H1 (cell line): ENCODE results near the gene INPP4A. TPM values are rescaled to one million over a fixed set of nuclear protein-coding genes. Genes with fewer than 3 reads are reported as not detected.

Source experiments
- CTCF ChIA-PET: fragments of 300-600 bp; sonication (Branson Sonifier 250); formaldehyde crosslinking; loops from one replicate; lab custom pipeline; 2021; ENCODE audit not compliant: partially characterized antibody; lab: Charles Lee
- POLR2A ChIA-PET: fragments of 300-600 bp; sonication (Branson Sonifier 250); formaldehyde crosslinking; loops from one replicate; lab custom pipeline; 2021; ENCODE audit warnings: inconsistent platforms; ENCODE audit not compliant: partially characterized antibody; lab: Charles Lee
- DNase-seq, 2 experiments: peaks; one replicate each; pipeline versions ENCODE4 v3.0.0 to v3.0.0-alpha.2; 2010 to 2022; ENCODE audit warnings: low spot score in 2 of 2, low read depth in 1 of 2, mixed read lengths in 1 of 2
- FAIRE-seq: peaks from 2 replicates; lab custom pipeline; 2011; peaks lifted over from hg19 to GRCh38; lab: Jason Lieb, UNC
- H2AFZ ChIP-seq: 2 replicates; pipeline ENCODE4 v1.8.1; 2012; ENCODE audit warnings: low read length, inconsistent platforms
- H2AK5ac ChIP-seq: 2 replicates; pipeline ENCODE4 v1.6.1; 2013; ENCODE audit warnings: low read depth, low read length
- H2BK120ac ChIP-seq: replicated peaks from 2 replicates; pipeline ENCODE3; 2013; ENCODE audit warnings: low read depth, low read length, inconsistent platforms
- H2BK12ac ChIP-seq: 2 replicates; pipeline ENCODE4 v1.6.1; 2013; ENCODE audit warnings: low read depth, low read length
- H2BK15ac ChIP-seq: 2 replicates; pipeline ENCODE4 v1.6.1; 2013; ENCODE audit warnings: low read length
- H2BK20ac ChIP-seq: 2 replicates; pipeline ENCODE4 v1.6.1; 2013; ENCODE audit warnings: low read length
- H2BK5ac ChIP-seq: 2 replicates; pipeline ENCODE4 v1.6.1; 2013; ENCODE audit warnings: low read depth, low read length
- H3K14ac ChIP-seq: 2 replicates; pipeline ENCODE4 v1.6.1; 2013; ENCODE audit warnings: inconsistent platforms; ENCODE audit not compliant: insufficient read length
- H3K18ac ChIP-seq: 2 replicates; pipeline ENCODE4 v1.6.1; 2013; ENCODE audit warnings: low read length; ENCODE audit errors: extremely low read depth
- H3K23ac ChIP-seq: 2 replicates; pipeline ENCODE4 v1.6.1; 2013; ENCODE audit warnings: inconsistent platforms; ENCODE audit not compliant: insufficient read length
- H3K23me2 ChIP-seq: 2 replicates; pipeline ENCODE4 v1.6.1; 2013; ENCODE audit warnings: low read depth, low read length
- H3K27ac ChIP-seq: 2 replicates; pipeline ENCODE4 v1.6.1; 2011; ENCODE audit warnings: low read depth, low read length, inconsistent platforms
- H3K27me3 ChIP-seq, 4 experiments: replicated peaks in 1 of 4; 1 replicate in 1 of 4; 2 replicates in 3 of 4; pipeline versions ENCODE4 v1.6.1 to v1.8.1; 2011 to 2013; ENCODE audit warnings: low read length in 3 of 4, mild to moderate bottlenecking in 3 of 4, inconsistent platforms in 2 of 4, mixed read lengths in 2 of 4, moderate library complexity in 1 of 4; ENCODE audit not compliant: control insufficient read depth in 3 of 4, insufficient read depth in 3 of 4; ENCODE audit errors: extremely low read depth in 1 of 4
- H3K36me3 ChIP-seq, 4 experiments: 2 replicates each; pipeline versions ENCODE4 v1.6.1 to v1.8.1; 2011 to 2013; ENCODE audit warnings: mild to moderate bottlenecking in 4 of 4, low read length in 3 of 4, moderate library complexity in 2 of 4, control low read depth in 1 of 4, inconsistent platforms in 1 of 4; ENCODE audit not compliant: insufficient read depth in 4 of 4, control insufficient read depth in 2 of 4
- H3K4ac ChIP-seq: replicated peaks from 2 replicates; pipeline ENCODE3; 2013; ENCODE audit warnings: low read length, low read depth, mixed read lengths, inconsistent platforms; ENCODE audit not compliant: insufficient read length
- H3K4me1 ChIP-seq, 4 experiments: replicated peaks in 1 of 4; 1 replicate in 1 of 4; 2 replicates in 3 of 4; pipeline versions ENCODE4 v1.6.1 to v1.8.1; 2011 to 2013; ENCODE audit warnings: low read length in 3 of 4, inconsistent platforms in 2 of 4, mixed read lengths in 1 of 4; ENCODE audit not compliant: insufficient read depth in 4 of 4, control insufficient read depth in 3 of 4
- H3K4me2 ChIP-seq, 2 experiments: 2 replicates each; pipeline versions ENCODE4 v1.6.1 to v1.8.1; 2011 to 2013; ENCODE audit warnings: low read depth in 2 of 2, low read length in 2 of 2, control low read depth in 1 of 2, inconsistent platforms in 1 of 2, mild to moderate bottlenecking in 1 of 2; ENCODE audit not compliant: insufficient read depth in 1 of 2
- H3K4me3 ChIP-seq, 4 experiments: fragments of 200-600, 300-600 bp in 1 of 4; sonication (generic), shearing (Covaris generic), sonication (Bioruptor Twin) in 1 of 4; 2 replicates each; pipeline versions ENCODE4 v1.5.1 to v1.8.1; 2011 to 2016; ENCODE audit warnings: low read length in 4 of 4, low read depth in 3 of 4, control low read depth in 2 of 4, inconsistent platforms in 2 of 4, mild to moderate bottlenecking in 2 of 4, mixed read lengths in 1 of 4, moderate library complexity in 1 of 4; ENCODE audit not compliant: insufficient read depth in 2 of 4; ENCODE audit errors: extremely low read depth in 1 of 4
- H3K56ac ChIP-seq: replicated peaks from 2 replicates; pipeline ENCODE3; 2013; ENCODE audit warnings: low read depth, mild to moderate bottlenecking, mixed read lengths, low read length, inconsistent platforms; ENCODE audit not compliant: insufficient read length
- H3K79me1 ChIP-seq: 2 replicates; pipeline ENCODE4 v1.6.1; 2013; ENCODE audit warnings: low read depth, low read length, control low read depth
- H3K79me2 ChIP-seq, 2 experiments: 2 replicates each; pipeline versions ENCODE4 v1.6.1 to v1.8.1; 2012 to 2013; ENCODE audit warnings: low read length in 2 of 2, mild to moderate bottlenecking in 2 of 2, inconsistent platforms in 1 of 2; ENCODE audit not compliant: insufficient read depth in 2 of 2, control insufficient read depth in 1 of 2
- H3K9ac ChIP-seq, 4 experiments: replicated peaks in 1 of 4; 1 replicate in 1 of 4; 2 replicates in 3 of 4; pipeline versions ENCODE4 v1.6.1 to v1.8.1; 2011 to 2013; ENCODE audit warnings: low read depth in 3 of 4, low read length in 3 of 4, control low read depth in 2 of 4, mild to moderate bottlenecking in 2 of 4, moderate library complexity in 2 of 4, inconsistent platforms in 1 of 4; ENCODE audit errors: extremely low read depth in 1 of 4
- H3K9me3 ChIP-seq, 2 experiments: 2 replicates each; pipeline versions ENCODE4 v1.6.1 to v1.8.1; 2012 to 2013; ENCODE audit warnings: mild to moderate bottlenecking in 2 of 2, moderate library complexity in 2 of 2, control low read depth in 1 of 2, inconsistent platforms in 1 of 2, low read depth in 1 of 2, low read length in 1 of 2, mixed read lengths in 1 of 2; ENCODE audit not compliant: insufficient read depth in 2 of 2
- H4K20me1 ChIP-seq, 2 experiments: replicated peaks in 1 of 2; 2 replicates each; pipeline versions ENCODE3 to v1.8.1; 2011 to 2013; ENCODE audit warnings: inconsistent platforms in 2 of 2, low read length in 2 of 2, mild to moderate bottlenecking in 1 of 2; ENCODE audit not compliant: insufficient read depth in 2 of 2, control insufficient read depth in 1 of 2
- H4K5ac ChIP-seq: 2 replicates; pipeline ENCODE4 v1.6.1; 2013; ENCODE audit warnings: low read length, low read depth, mixed read lengths, inconsistent platforms; ENCODE audit not compliant: insufficient read length
- H4K8ac ChIP-seq: 2 replicates; pipeline ENCODE4 v1.8.0; 2013; ENCODE audit warnings: mild to moderate bottlenecking, moderate library complexity, low read length, inconsistent platforms; ENCODE audit not compliant: insufficient read depth; ENCODE audit errors: extremely low read depth
- H4K91ac ChIP-seq: replicated peaks from 2 replicates; pipeline ENCODE3; 2013; ENCODE audit warnings: low read length, mixed read lengths, inconsistent platforms; ENCODE audit not compliant: insufficient read length
- ATF2 ChIP-seq: IDR thresholded peaks from 2 replicates; pipeline ENCODE4 v1.6.1; 2012; ENCODE audit warnings: low read length, inconsistent platforms
- CEBPB ChIP-seq: IDR thresholded peaks from 2 replicates; pipeline ENCODE4 v1.6.1; 2012; ENCODE audit warnings: low read depth, low read length
- CHD2 ChIP-seq: IDR thresholded peaks from 2 replicates; pipeline ENCODE4 v1.6.1; 2012; ENCODE audit warnings: low read length, improper control_type of control experiment
- JUND ChIP-seq: IDR thresholded peaks from 2 replicates; pipeline ENCODE4 v1.6.1; 2011; ENCODE audit warnings: mild to moderate bottlenecking, improper control_type of control experiment, low read length
- KDM5A ChIP-seq: fragments of 200-600 bp; IDR thresholded peaks from 2 replicates; pipeline ENCODE4 v1.7.1; 2012; ENCODE audit warnings: mild to moderate bottlenecking, low read length, inconsistent platforms, mixed read lengths
- NRF1 ChIP-seq: IDR thresholded peaks from 2 replicates; pipeline ENCODE4 v1.6.1; 2011; ENCODE audit warnings: mild to moderate bottlenecking, low read depth, low read length, improper control_type of control experiment
- RFX5 ChIP-seq: IDR thresholded peaks from 2 replicates; pipeline ENCODE4 v1.6.1; 2011; ENCODE audit warnings: low read depth, low read length, improper control_type of control experiment, borderline replicate concordance
- RXRA ChIP-seq: IDR thresholded peaks from 2 replicates; pipeline ENCODE4 v1.6.1; 2011; ENCODE audit warnings: low read depth, mild to moderate bottlenecking, low read length, moderate library complexity; ENCODE audit not compliant: insufficient read depth
- SAP30 ChIP-seq: fragments of 300-600 bp; sonication (generic); IDR thresholded peaks from 2 replicates; pipeline ENCODE4 v1.7.1; 2012; ENCODE audit warnings: low read length, moderate library complexity, mild to moderate bottlenecking, inconsistent platforms; ENCODE audit not compliant: insufficient read depth, insufficient replicate concordance
- SP2 ChIP-seq: IDR thresholded peaks from 2 replicates; pipeline ENCODE4 v1.6.1; 2012; ENCODE audit warnings: mild to moderate bottlenecking, low read length, inconsistent platforms
- SRF ChIP-seq: IDR thresholded peaks from 2 replicates; pipeline ENCODE4 v1.6.1; 2011; ENCODE audit warnings: mild to moderate bottlenecking, low read depth, low read length, moderate library complexity
- TEAD4 ChIP-seq: IDR thresholded peaks from 2 replicates; pipeline ENCODE4 v1.6.1; 2012; ENCODE audit warnings: low read depth, low read length, inconsistent platforms, mixed read lengths
- WGBS, 2 experiments: shearing (Covaris generic) in 1 of 2; methylation state at CpG; one replicate each; pipeline versions ENCODE4 v1.1.6 to v1.1.7; 2013 to 2015; ENCODE audit warnings: low lambda C conversion rate in 2 of 2, mixed read lengths in 2 of 2, inconsistent platforms in 1 of 2, low coverage in 1 of 2, missing lambda C conversion rate in 1 of 2; ENCODE audit not compliant: insufficient replicate concordance in 2 of 2, insufficient coverage in 1 of 2, insufficient read length in 1 of 2; ENCODE audit errors: extremely low coverage in 1 of 2, missing lambda C conversion rate in 1 of 2; 5-methylcytosine and 5-hydroxymethylcytosine counted together
- polyA plus RNA-seq, 7 experiments: library from polyadenylated mRNA; depleted of rRNA in 3 of 7; stranded (reverse) in 5 of 7; unstranded in 2 of 7; fragments of >200 nt in 5 of 7; fragments of 200-250 nt in 2 of 7; gene quantifications; 1 replicate in 5 of 7; 2 replicates in 1 of 7; 4 replicates in 1 of 7; pipeline versions ENCODE4 v1.2.1 to v1.2.3, GENCODE V29; 2011 to 2013; ENCODE audit warnings: missing spikeins in 2 of 7, mixed read lengths in 2 of 7
- total RNA-seq: library from RNA; stranded (reverse); fragmentation: NEBNext Ultra II Directional; extraction: Animal tissue kit (Norgen Biotek cat#: 25700); gene quantifications from 2 replicates; pipeline ENCODE4 v1.2.1, GENCODE V29; 2021

INPP4A gene
- total and polyA plus RNA-seq, 2 of the 8 experiments (the other 6 are each of a cell fraction or from before 2014, with no cell fraction given) = 25.6 to 34.3 TPM

- Histone ChIP-seq H3K9ac (no peak overlapping the region), H3K23me2 (no peaks in the 10 kb centered on the region), H4K91ac (no peak overlapping the region), H3K56ac (no peak overlapping the region), H2BK20ac (no peak overlapping the region), H3K18ac (no peak overlapping the region), H2BK12ac (no peak overlapping the region), H3K4me3 (no peak overlapping the region), H3K79me1 (no peaks in the 10 kb centered on the region), H3K14ac (no peak overlapping the region), H4K5ac (no peak overlapping the region), H3K9me3 (no peaks in the 10 kb centered on the region), H3K36me3 (peaks cover 3 to 18% (median 10%) of the 10 kb centered on the region in 4 experiments), H3K27me3 (no peaks in the 10 kb centered on the region), H4K20me1 (peaks cover 0 to 2% of the 10 kb centered on the region in 2 experiments), H3K4ac (no peak overlapping the region), H2AFZ (no peak overlapping the region), H2AK5ac (no peak overlapping the region), H3K4me2 (no peak overlapping the region), H3K4me1 (no peaks in the 10 kb centered on the region), H2BK5ac (no peak overlapping the region), H3K79me2 (no peaks in the 10 kb centered on the region), H2BK120ac (no peak overlapping the region), H3K23ac (no peak overlapping the region), H2BK15ac (no peak overlapping the region), H3K27ac (no peak overlapping the region), H4K8ac (no peak overlapping the region)
- WGBS, 2 experiments = 91% methylated on average over 9 of the region's 9 CpGs; no CpG with 5 or more reads in 1 of the 2 experiments
- FAIRE-seq (no peak), DNase-seq (no peak)
- TF ChIP-seq SP2 (no peak), CHD2 (no peak), SRF (no peak), RXRA (no peak), JUND (no peak), ATF2 (no peak), CEBPB (no peak), NRF1 (no peak), SAP30 (no peak), RFX5 (no peak), TEAD4 (no peak), KDM5A (no peak)
- ChIA-PET CTCF (interaction anchor here (1.6 to 1.7 kb wide), 2 partner anchors 9 to 24 kb away, joined by 4 to 11 read pairs; no protein-coding TSS in a partner anchor), POLR2A (no interaction called here)
Observed at GRCh38 chr2:98578231-98578630, 133.6 kb downstream of the INPP4A start.
